ENCODE measurements around the gene HMCN1.

HMCN1 gene

DNA sequence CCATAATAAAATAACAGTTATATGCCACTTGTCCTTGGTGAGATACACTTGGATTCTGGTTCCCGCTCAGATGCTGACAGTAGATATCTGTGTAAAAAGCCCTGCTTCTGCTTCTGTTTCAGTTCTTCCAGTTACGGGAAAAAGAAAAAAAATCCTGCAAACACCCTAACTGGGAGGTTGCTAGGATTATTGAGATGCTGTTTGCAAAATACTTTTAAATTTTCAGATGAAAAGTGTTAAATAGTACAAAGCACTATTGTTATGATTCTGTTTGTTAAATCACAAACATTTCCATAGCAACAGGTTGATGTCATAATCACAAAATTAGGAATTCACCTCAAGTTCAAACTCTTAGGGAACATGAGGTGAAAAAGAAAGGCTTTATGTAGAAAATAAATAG is 232.3 kb downstream of the HMCN1 start:
- no peak for DNase-seq (ENCODE audit: low spot score)

DNA sequence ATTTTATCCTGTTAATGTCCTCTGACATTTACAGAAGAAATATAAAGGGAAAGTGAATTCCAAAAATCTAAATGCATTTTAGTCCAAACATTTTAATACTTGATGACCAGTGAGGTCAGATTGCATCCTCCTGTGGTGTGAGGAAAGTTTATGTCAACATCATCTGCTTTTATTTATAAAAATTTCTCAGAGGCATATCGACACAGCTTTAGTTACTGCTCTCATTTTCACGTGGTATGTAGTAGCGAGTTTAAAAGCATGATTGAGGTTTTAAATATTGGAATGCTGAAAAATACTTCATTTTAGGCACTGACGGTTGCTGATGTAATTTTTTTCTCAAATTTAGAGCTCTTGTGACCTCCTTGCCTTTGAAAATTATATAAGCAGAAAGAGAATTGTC is 234.8 kb downstream of the HMCN1 start:
- DNase-seq (ENCODE audit: low spot score) = no peak

DNA sequence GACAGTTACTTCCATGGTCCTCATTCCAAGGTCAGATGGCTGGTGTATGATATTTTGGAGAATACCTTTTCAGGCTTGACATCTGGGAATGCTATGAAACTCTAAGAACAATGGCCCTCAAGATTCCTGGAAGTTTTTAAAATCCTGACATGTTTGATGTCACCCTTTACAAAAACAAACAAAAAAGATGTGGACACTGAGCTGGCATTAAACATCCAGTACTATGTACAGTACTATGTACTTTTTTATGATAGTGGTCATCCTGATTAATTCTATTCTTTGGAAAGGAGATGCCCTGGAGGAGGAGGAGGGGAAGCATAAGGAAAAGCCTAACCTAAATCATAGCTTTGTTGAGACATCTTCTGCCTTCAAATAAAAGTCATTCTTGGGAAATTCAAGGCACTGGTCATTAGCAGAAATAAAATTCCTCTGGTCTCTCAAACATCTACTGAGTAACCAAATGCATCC is 235.4 kb downstream of the HMCN1 start:
- DNase-seq (ENCODE audit: low spot score) = no peak

DNA sequence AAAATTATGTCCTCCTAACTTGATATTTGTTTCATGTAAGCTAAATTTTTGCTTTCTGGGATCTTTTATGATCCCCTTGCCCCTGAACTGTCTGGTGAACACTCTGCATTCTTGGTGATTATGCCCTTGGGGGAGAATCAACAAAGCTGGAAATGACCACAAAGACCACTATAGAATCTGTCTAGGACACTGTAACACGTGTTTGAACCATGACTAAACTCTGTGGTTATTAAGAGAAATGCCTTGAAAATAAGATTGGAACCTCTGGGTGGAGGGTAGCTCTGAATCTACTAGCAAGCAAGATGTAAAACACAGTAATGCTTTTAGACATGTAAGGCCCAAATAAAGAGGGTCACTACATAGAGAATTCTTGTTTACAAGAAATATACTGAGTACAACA is 237.5 kb downstream of the HMCN1 start:
- no peak for DNase-seq (ENCODE audit: low spot score)

DNA sequence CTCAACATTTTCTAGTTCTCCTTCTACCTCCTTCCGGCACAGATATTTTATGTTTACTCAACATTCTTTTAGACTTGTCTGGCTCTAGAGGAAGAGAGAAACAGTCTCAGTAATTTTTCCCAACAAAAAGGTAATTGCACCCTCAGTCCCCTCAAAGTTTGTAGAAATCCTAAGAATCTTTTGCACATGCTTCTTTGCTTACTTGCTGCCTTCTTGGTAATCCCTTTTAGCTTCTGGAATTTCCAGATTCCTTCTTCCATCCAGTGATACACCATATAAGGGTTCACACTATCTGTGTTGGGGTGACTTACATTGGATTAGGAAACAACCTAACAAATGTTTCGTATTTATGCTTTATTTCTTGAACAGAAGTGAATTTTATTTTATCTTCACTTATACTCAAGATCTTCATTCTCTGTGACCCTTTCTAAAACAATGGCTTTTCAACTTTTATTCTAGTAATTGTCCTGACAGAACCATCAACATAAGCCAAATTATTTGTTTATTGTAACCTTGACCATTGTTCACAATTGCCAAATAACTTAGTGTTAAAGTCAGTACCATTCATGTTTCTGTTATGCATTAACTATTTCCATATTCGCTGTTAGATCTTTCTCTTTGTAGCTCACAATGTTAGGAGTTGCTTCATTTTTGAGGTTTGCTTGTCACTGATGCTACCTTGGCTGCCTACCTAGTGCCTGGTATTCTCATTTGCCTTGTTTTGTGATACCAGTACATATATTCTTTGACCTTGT is 238.1 kb downstream of the HMCN1 start:
- no peak for DNase-seq (ENCODE audit: low spot score)

DNA sequence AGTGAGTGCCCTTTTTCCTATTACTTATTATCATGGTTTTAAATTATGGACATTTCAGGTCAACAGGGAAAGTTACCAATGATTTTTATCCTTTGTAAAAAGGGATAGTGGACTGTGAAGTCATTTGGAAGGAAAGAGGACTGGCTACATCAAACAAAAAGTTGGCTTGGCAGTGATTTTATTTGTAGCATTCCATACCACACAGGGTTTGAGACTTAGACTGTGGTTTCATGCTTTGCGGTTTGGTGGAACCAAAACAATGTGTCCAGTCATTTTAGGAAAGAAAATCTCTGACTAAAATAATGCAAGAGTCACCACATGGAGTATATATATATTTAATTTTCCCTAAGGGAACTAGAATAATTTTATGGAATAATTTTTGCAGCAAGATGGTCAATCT is 239.5 kb downstream of the HMCN1 start:
- DNase-seq (ENCODE audit: low spot score) = no peak

DNA sequence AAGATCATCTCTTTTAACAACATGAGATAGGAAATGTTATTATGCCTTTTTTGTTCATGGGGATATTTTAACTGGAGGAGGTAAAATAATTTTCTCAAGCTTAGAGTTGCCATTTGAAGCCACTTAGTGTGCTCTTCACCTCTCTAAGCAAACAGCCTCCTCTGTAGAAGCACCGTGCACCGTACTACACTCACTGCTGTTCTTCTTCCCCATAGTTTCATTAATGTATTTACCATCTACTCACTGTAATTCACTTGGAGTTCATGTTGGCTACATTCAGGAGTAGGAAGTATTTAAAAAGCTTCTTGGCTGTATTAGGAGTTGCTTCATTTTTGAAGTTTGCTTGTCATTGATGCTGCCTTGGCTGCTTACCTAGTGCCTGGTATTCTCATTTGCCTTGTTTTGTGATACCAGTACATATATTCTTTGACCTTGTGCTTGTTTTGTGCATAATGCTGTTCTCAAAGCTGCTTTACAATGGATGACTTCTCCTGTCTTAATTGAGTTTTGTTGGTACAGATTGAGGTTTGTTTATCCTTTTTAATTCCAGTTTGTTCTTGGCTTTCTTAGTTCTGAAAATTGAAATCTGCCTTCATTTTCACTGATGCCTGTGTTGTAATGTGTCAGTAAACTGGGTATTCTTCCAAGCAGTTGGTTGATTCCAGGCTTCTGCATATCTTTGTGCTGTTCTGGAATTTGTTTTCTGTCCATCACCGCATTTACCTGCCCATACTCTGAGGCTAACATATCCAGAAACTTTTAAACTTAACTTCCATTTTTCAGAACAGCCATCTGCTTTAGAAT is 240.4 kb downstream of the HMCN1 start:
- DNase-seq (ENCODE audit: low spot score) = no peak

DNA sequence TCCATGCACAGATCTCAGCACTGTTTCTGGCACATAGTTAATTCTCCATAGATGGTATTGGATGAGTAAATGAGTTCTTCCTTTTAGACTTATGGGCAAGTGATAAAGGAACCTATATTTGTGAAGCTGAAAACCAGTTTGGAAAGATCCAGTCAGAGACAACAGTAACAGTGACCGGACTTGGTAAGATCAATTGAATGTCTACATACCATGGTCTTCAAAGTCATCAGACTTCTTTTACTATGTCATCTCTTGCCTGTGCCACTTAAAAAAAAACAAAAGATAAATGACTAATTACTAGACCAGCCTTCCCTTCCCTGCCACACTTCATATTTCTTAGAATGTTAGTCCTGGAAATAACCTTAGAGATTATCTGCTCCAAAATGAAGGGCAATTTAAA is 246.7 kb downstream of the HMCN1 start:
- DNase-seq (ENCODE audit: low spot score) = no peak

DNA sequence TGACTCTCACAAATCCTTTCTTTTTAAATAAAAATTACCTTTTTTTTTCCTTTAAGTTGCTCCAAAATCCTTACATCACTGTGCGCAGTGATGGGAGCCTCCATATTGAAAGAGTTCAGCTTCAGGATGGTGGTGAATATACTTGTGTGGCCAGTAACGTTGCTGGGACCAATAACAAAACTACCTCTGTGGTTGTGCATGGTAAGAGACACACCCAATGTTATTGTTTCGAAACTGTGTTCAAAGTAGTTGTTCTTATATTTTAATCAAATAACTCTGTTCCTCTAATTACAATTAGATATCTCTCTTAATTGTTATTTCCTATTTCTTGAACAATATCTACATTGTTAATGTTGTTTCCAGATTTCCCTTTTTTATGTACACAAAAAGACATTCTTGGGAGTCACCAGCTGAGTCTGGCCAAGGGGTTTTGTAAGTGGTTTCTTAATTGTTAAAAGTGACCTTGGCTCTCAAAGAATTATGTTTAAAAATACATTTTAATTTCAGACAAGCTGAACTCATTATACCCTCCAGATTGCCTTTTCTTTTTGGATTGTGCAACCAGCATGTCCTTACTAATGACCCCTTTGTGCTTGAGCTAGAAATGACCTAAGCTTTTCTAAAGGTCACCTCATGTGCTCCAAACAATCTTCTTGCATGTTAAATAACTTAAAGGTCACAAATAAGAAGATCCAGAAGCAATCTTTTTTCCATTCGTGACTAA is 250.1 kb downstream of the HMCN1 start:
- no peak for DNase-seq (ENCODE audit: low spot score)

DNA sequence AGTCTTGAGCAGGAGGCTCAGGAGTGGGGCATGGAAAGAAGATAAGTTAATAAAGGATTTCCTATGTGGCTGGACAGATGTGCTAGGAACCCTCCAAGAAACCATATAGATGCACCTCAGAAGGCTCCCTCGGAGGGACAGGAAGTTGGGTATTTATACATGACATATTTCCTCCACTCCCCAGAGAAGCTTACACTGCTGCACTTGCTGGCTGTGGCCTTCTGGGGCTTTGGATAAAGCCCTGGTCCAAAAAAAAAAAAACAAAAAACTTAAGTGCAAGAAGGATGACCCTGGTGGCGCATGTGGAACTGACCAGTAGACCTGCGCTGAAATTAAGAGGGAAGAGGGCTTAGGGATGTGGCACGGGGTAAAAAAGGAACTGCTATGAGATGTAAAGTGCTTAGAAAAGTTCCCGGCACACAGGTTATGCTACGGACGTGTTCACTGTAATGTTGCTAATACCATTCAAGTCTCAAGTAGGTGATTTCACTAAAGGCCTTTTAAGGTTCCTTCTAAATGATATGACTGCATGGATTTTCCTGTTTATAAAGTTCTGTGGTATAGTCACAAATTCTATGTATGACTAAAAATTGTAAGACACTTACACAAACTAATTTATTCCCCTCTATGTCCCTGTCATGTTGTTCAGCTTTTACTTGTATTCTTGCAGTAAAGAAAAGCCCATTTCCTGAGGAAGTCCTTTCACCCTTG is 253.6 kb downstream of the HMCN1 start:
- no peak for DNase-seq (ENCODE audit: low spot score)

DNA sequence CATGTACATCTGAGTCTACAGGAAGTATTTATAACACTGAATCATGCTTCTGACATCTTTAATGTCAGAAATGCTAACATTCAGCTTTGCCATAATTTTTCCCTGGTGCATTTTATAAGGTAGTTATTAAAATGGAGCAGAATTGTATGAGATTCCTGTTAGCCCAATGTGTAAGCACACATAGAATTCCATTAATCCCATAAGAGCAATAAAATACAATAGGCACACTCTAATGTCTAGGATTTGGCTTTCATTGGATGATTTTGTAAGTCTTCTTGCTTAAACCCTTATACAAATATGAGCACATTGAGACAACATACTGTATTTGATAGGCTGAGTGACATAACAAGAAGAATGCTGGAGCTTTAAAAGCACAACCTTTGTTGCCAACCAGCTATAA is 256.4 kb downstream of the HMCN1 start:
- no peak for DNase-seq (ENCODE audit: low spot score)

DNA sequence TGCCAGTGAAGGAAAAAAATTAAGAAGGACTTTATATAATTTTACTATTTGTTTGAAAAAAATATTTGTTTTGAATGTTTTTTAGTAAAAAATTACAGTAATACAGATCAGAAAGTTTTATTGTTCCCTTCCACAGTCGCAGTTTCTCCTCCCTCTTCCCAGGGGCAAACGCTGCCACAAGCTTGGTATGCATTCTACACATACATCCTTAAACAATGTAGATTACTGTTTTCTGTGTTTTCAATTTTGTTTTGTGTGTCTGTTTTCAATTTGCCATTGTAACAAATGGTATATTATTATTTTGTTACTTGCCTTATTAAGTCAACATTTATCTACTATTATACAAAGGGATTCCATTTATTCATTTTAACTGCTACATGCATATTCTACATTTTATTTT is 257.1 kb downstream of the HMCN1 start:
- DNase-seq (ENCODE audit: low spot score) = no peak

DNA sequence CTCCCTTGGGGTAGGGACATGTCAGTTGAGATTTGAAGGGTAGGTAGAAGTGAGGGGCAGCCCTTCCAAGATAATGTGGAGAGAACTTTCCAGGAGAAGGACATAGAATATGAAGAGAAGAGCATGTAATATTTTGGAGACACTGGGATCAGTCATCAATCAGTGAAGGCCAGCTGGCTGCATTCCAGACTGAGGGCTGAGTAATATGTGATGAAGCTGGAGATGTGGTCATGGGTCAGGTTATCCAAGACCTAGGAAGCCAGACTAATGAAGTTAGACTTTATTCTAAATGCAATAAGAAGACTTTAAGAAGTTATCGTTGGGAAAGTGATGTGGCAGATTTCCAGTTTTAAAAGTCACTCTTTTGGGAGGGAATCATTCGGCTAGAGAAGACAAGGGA is 262.0 kb downstream of the HMCN1 start:
- DNase-seq (ENCODE audit: low spot score) = peak; percentile 43

DNA sequence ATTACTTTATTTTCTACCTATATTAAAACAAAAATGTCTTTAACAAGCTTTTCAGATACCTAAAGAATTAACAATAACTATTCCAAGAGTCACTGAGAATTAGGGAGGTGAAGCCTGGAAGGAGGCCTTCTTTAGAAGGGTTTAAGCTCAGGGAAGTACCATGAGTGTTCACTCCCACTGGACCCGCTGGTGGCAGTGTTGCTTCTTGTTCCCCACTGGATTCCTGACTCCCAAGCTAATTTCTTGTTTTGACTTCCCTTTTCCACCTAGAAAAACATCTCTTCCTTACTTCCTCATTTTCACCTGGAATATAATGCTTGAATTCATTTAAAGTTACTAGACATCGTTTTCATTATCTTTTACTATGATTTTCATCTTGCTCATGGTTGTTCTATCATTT is 264.2 kb downstream of the HMCN1 start:
- no peak for DNase-seq (ENCODE audit: low spot score)

DNA sequence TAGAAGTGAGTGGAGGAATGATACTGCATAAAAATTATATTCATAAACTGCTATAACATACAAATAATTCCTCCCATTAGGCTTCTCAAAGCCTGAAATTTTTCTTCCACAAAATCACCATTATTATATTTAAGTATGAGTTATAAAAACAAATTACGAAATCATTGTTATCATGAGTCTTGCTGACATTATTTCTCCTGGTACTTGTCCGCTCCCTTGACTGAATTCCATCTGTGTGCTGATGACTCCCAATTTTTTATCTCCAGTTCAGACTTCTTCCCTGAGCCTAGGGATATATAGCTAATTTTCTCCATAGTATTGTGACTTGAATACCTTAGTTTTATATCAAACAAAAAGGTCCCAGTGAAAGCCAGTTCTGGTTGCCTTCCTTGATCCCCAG is 268.2 kb downstream of the HMCN1 start:
- no peak for DNase-seq (ENCODE audit: low spot score)

DNA sequence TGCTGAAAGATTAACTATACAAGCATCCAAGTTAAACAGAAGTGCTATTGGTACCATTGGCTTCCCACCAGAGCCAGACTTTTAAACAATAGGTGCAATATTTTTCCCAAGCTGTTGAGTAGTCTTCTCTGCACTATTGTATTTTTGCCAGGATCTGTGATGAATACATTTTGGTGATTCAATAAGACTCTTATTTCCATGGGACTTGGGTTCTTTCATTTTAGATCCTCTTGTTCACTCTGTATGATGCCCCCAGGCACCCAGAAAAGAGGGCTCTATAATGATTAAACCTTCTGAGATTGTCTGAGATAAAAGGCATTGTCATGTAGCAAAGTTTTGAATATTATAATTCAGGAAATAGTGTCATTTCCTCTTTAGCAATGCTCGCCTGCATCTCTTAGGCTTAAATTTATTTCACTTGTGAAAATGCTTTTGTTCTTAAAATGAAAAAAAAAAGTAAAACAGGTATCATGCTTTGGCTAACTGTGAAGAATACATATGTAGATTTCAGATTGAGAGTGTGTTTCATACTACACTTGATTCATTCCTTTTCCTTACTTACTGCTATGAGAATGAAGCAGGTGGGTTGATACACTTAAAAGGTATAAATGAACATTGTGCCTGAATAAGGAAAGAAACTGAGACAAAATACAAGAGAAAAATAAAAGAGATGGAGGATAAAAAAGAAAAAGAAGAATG is 275.0 kb downstream of the HMCN1 start:
- peak; percentile 33 for DNase-seq (ENCODE audit: low spot score)

DNA sequence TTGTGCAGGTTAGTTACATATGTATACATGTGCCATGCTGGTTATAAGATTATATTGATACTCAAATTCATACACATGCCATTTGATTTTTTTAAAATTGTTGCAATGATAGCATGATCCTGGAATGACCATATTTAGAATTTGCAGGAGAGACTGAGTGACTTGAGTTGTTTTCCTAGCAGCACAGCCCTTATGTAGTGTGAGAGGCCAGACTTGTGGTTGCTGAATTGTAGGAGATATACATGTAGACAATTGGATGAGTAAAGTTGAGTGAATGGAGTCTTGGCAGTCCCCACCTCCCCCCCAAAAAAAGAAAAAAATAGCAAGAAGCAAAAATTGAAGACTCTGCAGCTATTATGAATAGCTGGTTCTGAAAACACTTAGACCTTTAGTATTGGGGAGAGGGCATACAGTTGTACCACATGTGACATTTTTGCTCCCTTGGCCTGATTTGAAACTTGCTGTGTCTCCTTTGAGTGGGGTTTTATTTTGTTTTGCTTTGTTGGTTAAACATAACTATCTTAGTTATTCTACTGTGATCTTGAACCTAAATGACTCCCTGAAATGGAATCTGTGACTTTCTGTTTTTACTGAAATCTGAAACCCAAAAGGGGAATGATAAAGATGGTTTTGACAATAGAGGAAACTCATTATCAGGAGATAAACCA is 280.3 kb downstream of the HMCN1 start:
- DNase-seq (ENCODE audit: low spot score) = no peak

DNA sequence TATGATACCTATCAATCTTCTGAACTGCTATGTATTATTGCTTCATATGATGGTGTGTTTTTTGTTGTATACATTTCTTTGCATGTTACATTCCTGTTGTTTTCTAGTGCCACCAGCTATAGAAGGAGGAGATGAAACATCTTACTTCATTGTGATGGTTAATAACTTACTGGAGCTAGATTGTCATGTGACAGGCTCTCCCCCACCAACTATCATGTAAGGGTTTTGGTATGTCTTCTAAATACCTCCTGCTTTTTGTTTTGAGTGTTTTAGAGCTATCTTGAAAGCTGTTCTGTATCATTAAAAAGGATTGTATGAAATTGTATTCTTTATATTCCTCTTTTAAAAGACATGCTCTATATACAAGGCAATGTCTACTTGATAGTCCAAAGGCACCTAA is 282.7 kb downstream of the HMCN1 start:
- DNase-seq (ENCODE audit: low spot score) = no peak

DNA sequence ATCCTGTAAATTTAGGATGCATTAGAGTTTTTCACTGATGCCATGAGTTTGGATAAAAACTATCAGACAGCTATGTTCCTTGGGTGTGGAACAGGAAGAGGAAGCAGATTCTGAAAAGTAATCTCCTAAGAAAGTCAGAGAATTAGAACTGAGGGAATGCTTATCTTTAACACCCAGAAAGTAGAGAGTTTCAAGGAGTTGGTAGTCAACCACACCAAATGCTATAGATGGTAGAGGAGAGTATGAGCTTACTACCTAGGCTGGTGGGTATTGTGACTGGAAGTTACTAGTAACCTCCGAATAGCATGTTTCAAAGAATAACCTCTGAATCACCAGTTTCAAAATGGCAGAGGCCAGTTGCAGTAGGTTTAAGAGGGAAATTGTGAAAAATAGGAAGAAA is 288.0 kb downstream of the HMCN1 start:
- no peak for DNase-seq (ENCODE audit: low spot score)

DNA sequence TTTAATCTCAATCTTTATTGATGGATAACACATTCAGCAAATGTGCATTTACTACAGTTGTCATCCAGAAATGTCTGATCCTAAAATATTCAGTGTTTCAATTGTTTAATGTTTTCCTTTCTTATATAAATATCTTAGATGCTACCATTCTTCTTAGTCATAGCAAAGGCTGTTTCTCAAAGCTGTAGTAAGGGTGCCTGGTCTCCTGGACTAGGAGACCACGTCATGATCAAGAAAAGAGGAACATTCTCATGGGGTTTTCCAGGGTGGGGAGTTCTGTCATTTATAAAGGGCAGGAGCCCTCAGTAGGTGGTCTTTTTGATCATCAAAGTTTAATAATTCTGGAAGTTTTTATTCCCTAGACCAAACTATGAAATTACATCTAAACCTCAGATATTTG is 292.8 kb downstream of the HMCN1 start:
- DNase-seq (ENCODE audit: low spot score) = no peak

DNA sequence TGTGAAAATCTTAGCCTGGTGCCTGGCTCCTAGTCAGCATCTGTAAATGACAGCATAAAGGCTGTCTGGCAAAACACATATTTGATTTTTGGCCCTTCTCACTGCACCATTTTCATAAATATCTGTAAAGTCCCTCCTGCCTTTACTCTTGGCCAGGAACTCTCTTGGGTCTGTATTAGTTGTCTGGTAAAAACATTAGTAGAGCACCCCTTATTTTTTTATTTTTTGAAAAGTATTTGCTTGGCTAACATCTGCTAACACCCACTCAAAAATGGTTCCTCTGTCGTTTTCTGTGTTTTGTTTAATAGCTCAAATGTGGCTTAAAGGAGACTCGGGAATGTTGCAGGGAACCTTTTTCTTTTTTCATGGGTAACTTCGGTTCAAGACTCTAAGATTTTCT is 293.4 kb downstream of the HMCN1 start:
- no peak for DNase-seq (ENCODE audit: low spot score)

Data from kidney capillary endothelial cell (primary cell).